ENCODE results near the gene FBXL13.
"Not testable (repeated sequence)": the region's sequence is repeated elsewhere in the genome, so short reads cannot be mapped to it uniquely, and the experiment has no call there.

The FBXL13 gene

DNA sequence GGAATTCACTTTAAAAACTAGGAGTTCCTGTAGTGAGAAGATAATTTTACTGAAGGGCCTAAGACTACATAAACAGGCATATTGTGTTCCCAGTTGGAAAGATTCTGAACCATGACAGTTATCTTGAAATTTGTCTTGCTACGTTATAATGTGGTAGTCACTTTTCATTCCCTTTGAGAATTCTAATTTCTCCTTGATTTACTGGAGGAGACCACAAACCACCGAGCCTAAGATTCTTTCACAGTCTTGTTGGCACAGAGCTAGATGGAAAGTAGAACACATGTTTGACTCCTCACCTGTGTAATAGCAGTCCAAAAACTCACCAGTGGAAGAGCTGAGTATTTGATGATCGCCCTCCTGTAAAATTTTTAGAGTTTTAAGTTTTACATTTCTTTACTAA lies 5.2 kb upstream of the FBXL13 start:
- DNase-seq (ENCODE audit: low read depth in 2 of 2) = no peak

DNA sequence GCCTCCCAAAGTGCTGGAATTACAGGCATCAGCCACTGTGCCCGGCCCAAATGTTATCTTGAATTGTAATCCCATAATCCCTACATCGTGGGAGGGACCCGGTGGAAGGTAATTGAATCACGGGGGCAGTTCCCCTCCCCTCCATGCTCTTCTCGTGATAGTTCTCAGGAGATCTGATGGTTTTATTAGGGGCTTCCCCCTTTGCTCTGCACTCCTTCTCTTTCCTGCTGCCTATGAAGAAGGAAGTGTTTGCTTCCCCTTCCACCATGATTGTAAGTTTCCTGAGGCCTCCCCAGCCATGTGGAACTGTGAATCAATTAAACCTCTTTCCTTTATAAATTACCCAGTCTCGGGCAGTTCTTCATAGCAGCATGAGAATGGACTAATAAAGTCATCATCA lies 3.6 kb upstream of the FBXL13 start:
- not testable (repeated sequence) for DNase-seq (ENCODE audit: low read depth in 2 of 2)

DNA sequence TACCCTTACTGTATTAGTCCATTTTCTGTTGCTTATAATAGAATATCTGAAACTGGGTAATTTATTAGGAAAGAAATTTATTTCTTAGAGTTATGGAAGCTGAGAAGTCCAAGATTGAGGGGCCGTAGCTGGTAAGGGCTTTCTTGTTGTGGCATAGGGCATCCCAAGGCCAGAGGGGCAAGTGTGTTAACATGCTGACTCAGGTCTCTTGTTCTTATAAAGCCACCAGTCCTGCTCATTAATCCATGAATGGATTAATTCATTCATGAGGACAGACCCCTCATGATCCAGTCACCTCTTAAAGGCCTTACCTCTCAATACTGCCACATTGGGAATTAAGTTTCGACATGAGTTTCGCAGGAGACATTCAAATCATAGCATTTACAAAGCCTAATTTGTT lies 2.7 kb upstream of the FBXL13 start:
- DNase-seq (ENCODE audit: low read depth in 2 of 2) = no peak

DNA sequence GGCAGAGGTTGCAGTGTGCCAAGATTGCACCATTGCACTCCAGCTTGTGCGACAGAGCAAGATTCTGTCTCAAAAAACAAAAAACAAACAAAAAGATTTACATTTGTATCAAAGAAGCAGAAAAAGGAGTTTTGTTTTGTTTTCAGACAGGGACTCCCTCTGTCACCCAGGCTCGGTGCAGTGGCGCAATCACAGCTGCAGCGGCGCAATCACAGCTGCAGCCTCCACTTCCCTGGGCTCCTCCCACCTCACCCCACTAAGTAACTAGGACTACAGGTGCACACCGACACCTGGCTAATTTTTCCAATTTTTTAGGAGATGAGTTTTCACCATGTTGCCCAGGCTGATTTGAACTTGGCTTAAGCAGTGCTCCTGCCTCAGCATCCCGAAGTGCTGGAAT lies 2.2 kb upstream of the FBXL13 start:
- no peak for DNase-seq (ENCODE audit: low read depth in 2 of 2)

DNA sequence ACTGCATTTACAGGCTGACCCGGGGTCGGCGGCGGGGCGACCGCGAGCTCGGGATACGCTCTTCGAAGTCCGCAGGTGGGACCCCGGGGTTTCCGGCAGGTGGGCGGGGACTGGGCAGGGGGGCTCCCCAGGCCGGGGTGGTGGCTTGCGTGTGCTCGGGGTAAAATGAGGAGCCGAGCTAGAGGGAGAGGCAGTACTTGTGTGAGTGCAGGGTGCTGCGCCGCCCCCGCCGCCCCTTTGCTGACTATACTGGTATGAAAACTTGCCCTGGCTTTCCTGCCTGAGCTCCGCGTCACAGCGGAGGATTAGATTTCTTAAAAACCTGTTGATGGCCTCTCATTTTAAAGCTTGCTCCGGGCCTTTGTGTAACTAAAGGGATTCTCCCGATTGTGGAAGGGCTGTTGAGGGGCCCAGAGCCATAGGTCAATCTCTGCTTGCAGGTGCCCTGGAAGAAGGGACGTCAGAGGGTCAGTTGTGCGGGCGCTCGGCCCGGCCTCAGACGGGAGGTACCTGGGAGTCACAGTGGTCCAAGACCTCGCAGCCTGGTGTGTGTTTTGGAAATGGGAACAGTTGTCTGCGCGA lies 832 bp upstream of the FBXL13 start:
- peak; percentile 72 to 75 for DNase-seq (ENCODE audit: low read depth in 2 of 2)

DNA sequence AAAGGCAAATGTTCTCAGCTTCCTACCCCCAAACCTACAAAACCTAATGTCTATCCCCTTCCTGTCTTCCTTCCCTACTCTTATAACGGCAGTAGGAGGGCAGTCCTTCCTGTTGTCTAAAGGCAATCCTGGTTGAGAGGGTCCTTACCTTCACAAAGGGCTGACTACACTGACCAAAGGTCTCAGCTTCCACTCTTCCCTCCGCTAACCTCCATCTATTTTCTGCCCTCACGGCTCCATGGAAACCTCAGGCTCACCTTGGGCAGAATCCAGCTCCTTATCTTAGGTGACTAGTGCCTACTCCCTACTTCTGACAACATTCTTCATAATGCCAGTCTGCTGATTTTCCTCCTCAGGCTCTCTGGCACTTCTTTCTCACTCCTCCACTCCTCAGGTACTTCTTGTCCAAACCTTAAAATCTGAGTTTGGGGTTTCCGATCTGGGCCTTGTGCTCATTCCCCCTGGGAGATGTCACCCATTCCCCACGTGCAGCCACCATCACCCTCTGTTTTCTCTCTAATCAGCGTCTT lies 542 bp downstream of the FBXL13 start:
- DNase-seq (ENCODE audit: low read depth in 2 of 2) = no peak

DNA sequence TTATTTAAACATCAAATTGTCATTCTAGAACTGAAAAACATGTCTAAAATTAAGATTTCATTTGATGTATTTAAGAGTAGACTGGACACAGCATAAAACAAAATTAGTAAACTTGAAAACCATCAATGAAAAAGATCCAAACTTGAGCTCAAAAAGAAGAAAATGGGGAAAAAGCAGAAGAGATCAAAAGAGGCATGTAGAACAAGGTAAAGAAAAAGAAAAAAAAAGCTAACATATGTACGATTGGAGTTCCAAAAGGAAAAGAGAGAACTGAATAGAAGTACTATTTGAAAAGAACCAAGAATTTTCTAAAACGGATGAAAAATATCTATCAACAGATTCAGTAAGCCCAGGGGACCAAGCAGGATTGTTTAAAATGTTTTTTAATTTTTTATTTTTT lies 3.6 kb downstream of the FBXL13 start:
- DNase-seq (ENCODE audit: low read depth in 2 of 2) = no peak

DNA sequence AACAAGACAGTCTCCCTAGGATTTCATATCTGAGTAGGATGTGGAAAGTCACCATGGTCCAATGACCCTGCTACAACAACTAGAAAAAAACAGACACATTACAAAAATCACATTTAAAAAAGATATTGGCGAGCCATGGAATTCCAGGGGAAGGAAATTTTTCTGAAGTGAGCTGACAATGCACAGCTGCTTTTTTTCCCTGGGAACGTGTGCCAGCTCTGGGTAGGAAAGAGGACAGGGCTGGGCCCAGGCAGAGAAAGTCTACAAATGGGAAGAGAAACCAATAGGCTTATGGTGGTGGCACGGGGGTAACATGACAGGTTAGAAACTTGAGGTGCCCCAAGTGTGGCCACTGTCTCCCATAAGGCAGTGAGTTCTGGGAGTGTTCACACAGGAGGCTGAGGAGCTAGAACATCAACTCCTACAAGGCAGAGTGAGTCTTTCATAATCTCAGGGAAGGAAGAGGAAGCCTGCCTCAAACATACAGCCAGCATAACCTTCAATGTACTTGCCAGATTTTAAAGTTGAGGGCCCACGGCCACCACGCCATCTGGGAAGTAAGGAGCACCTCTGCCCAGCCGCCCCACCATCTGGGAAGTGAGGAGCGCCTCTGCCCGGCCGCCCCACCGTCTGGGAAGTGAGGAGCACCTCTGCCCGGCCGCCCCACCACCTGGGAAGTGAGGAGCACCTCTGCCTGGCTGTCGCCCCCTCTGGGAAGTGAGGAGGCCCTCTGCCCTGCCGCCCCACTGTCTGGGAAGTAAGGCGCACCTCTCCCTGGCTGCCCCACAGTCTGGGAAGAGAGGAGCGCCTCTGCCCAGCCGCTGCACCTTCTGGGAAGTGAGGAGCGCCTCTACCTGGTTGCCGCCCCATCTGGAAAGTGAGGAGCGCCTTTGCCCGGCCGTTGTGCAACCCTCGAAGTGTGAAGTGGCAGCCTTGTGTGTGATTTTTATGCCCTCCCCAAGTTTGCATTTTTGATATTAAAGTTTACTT lies 5.9 kb downstream of the FBXL13 start:
- DNase-seq (ENCODE audit: low read depth in 2 of 2) = no peak

DNA sequence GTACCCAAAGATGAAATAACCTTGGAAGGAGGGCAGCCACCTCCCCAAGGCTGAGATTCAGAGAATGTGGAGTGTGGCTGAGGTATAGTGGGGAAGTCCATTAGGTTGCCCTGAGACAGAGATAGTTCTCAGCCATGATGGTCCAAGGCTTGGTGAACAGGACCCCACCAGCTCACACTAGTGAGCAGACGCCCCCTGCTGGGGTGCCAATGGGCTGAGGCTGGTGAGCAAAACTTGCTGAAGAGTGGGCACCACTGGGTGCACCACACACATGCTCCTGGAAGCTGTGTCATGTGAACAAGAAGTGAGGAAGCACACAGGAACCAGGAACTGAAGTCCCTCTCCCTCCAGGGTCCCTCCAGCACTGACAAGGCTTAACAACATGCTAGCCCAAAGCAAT lies 8.9 kb downstream of the FBXL13 start:
- DNase-seq (ENCODE audit: low read depth in 2 of 2) = no peak

DNA sequence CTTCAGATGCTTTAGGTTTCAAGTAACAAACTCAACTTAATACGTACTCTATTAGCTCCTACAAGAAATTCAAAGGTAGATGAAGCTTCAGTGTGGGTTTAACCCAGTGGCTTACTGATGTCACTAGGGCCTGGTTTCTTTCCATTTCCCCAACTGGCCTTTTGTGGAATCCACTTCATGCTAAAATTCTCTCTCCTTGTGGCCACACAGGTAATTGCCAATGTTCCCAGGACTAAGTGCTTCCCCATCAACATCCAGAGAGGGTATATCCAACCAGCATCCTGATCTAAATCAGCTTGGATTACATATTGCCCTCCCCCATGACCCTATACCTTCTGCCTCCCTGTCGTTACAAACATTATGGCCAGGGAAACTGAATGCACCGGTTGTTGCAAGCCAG lies 10.7 kb downstream of the FBXL13 start:
- no peak for DNase-seq (ENCODE audit: low read depth in 2 of 2)

DNA sequence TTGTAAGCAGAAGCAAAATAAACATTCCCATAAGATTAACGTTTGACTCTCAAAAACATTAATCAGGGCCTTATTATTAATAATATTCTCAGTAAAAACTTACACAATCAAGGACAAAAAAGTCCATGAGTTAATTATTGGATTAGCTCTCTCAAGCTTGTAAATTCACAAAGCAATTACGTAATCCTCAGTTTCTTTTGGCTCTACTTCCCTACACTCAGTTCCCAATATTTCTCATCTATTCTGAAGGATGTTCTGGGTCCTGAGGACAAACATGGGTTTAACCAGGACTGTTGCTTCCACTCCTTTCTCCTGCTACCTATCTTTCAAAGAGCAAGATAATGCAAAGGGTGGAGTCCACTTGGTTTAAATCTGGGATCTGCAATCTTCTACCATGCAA lies 15.1 kb downstream of the FBXL13 start:
- no peak for DNase-seq (ENCODE audit: low read depth in 2 of 2)

DNA sequence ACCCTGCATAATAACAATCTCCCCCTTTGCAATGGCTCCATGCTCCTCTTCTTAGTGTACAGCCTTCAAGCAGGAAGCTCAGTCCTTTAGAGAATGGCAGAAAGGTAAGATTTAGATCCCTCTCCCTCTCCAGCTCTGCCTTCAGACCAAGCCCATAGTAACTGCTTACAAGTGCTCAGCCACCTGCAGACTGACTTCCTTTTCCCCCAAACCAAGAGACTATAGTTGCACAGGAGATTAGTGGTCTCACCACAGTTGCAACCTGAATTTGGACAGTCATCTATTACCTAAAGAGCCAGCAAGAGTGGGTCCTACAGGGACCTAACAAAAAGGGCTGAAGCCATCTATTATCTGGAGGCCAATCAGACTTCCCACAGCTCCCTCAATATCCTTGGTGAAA lies 16.5 kb downstream of the FBXL13 start:
- DNase-seq (ENCODE audit: low read depth in 2 of 2) = no peak

DNA sequence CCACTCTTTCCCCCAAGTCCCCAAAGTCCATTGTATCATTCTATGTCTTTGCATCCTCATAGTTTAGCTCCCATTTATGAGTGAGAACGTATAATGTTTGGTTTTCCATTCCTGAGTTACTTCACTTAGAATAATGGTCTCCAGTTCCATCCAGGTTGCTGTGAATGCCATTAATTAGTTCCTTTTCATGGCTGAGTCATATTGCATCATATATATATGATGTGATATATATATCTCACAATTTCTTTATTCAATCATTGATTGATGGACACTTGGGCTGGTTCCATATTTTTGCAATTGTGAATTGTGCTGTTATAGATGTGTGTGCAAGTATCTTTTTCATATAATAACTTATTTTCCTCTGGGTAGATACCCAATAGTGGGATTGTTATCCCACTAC lies 18.6 kb downstream of the FBXL13 start:
- not testable (repeated sequence) for DNase-seq (ENCODE audit: low read depth in 2 of 2)

DNA sequence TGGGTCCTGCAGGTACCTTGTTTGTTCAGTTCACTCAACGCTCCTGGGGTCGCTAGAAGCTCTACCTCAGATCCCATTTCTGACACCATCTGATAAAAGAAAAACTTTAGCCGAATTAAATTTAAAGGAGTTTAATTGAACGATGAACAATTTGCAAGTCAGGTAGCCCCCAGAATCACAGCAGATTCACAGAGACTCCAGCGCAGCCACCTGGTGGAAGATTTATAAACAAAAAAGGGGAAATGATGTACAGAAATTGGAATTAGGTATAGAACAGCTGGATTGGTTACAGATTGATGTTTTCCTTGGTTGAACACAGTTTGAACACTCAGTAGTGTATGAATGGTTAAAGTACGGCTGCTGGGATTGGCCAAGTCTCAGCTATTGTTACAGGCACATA lies 23.1 kb downstream of the FBXL13 start:
- DNase-seq (ENCODE audit: low read depth in 2 of 2) = no peak

DNA sequence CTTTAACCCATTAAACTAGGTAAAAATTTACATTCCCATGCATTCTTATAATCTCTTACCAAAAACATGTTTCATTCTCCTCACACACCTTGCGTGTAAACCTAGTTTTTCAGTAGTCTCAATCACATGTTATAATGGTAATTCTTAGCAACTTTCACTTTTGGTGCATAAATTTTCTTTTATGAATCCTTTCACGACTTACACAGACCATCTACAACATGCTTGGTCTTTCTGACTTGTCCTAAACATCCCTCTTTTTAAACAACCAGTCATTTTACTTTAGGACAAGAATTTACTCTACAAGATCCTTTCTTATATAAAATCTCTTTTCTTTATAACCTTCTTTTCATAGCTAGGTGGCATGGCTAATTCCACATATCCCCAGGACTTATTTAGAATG lies 25.8 kb downstream of the FBXL13 start:
- DNase-seq (ENCODE audit: low read depth in 2 of 2) = no peak

DNA sequence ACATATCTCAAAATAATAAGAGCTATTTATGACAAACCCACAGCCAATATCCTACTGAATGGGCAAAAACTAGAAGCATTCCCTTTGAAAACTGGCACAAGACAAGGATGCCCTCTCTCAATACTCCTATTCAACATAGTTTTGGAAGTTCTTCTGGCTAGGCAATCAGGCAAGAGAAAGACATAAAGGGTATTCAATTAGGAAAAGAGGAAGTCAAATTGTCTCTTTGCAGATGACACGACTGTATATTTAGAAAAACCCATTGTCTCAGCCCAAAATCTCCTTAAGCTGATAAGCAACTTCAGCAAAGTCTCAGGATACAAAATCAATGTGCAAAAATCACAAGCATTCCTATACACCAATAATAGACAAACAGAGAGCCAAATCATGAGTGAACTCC lies 32.8 kb downstream of the FBXL13 start:
- not testable (repeated sequence) for DNase-seq (ENCODE audit: low read depth in 2 of 2)

DNA sequence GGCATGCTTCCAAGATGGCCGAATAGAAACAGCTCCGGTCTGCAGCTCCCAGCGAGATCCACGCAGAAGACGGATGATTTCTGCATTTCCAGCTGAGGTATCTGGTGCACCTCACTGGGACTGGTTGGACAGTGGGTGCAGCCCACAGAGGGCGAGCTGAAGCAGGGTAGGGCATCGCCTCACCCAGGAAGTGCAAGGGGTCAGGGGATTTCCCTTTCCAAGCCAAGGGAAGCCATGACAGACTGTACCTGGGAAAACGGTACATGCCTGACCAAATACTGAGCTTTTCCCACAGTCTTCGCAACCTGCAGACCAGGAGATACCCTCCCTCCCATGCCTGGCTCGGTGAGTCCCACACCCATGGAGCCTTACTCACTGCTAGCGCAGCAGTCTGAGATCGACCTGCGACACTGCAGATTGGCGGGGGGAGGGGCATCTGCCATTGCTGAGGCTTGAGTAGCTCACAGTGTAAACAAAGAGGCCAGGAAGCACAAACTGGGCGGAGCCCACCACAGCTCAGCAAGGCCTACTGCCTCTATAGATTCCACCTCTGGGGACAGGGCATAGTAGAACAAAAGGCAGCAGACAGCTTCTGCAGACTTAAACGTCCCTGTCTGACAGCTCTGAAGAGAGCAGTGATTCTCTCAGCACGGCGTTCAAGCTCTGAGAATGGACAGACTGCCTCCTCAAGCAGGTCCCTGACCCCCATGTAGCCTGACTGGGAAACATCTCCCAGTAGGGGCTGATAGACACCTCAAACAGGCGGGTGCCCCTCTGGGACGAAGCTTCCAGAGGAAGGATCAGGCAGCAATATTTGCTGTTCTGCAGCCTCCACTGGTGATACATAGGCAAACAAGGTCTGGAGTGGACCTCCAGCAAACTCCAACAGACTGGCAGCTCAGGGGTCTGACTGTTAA lies 36.5 kb downstream of the FBXL13 start:
- DNase-seq (ENCODE audit: low read depth in 2 of 2) = not testable (repeated sequence)

DNA sequence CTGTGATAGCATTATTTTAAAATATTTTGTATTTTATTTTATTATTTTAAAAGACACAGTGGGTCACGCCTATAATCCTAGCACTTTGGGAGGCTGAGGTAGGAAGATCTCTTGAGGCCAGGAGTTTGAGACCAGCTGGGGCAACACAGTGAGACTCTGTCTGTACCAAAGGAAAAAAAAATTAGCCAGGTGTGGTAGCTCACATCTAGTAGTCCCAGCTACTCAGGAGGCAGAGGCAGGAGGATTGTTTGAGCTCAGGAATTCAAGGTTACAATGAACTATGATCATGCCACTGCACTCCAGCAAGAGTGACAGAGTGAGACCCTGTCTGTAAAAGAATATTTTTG lies 37.1 kb downstream of the FBXL13 start:
- DNase-seq (ENCODE audit: low read depth in 2 of 2) = no peak

DNA sequence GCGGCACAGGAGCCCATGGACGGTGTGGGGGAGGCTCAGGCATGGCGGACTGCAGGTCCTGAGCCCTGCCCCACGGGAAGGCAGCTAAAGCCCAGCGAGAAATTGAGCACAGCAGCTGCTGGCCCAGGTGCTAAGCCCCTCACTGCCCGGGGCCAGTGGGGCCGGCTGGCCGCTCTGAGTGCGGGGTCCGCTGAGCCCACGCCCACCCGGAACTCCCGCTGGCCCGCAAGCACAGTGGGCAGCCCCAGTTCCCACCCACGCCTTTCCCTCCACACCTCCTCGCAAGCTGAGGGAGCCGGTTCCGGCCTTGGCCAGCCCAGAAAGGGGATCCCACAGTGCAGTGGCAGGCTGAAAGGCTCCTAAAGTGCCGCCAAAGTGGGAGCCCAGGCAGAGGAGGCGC lies 40.3 kb downstream of the FBXL13 start:
- DNase-seq (ENCODE audit: low read depth in 2 of 2) = not testable (repeated sequence)

DNA sequence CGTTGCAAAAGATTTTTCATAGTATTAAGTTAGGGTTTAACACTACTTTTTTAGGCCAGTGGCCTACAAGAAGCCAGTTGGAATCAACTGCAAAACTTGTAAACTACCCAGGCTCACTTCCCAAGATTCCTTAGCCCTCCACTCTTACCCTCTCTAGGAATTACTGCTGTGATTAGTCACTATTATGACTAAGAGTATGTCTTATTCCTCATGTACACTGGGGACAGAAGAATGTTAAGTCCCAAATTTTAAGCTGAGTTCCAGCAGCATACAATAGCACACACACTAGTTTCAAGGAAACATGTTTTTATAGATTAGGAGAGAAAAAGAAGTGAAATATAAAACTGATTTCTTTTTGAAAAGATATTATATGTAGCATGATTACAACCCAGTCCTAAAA lies 42.8 kb downstream of the FBXL13 start:
- no peak for DNase-seq (ENCODE audit: low read depth in 2 of 2)

DNA sequence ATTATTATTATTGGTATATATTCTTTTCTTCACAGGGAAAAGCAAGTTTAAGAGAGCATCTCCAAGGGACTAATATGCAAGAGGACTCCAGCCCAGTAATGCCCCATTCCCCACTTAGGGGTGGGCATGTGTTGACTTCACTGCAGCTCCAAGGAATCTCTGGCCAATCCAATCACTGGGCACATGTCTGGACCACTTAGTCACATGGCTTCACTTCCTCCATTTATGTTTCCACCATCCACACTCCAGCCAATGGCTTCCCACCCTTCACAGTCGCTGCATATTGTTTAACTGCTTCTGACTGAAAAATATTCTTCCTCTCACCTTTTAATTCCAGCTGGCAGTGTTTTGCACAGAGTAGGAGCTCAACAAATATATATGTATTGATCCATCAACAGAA lies 43.6 kb downstream of the FBXL13 start:
- no peak for DNase-seq (ENCODE audit: low read depth in 2 of 2)

DNA sequence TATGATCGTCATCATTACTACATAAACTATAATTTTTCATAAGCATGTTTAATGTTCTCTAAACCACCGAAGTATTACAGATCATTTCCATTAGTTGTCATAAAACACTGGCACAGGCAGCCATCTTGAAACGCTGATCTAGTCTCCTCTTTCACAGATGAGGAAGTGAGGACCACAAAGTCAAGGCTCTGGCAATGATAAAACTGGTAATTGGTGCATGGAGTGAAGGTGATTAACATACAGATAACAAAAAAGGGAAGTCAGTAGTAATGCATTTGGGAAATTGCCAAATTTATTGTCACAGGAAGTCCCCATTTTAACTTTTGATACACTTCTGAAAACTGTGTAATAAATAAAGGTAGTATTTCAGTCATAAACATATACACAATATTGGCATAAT lies 49.3 kb downstream of the FBXL13 start:
- no peak for DNase-seq (ENCODE audit: low read depth in 2 of 2)

Data from activated CD8-positive, alpha-beta memory T cell treated with anti-CD3 and anti-CD28 coated beads for 4 hours (primary cell).